ENCODE results near the gene PXK.

PXK gene

DNA sequence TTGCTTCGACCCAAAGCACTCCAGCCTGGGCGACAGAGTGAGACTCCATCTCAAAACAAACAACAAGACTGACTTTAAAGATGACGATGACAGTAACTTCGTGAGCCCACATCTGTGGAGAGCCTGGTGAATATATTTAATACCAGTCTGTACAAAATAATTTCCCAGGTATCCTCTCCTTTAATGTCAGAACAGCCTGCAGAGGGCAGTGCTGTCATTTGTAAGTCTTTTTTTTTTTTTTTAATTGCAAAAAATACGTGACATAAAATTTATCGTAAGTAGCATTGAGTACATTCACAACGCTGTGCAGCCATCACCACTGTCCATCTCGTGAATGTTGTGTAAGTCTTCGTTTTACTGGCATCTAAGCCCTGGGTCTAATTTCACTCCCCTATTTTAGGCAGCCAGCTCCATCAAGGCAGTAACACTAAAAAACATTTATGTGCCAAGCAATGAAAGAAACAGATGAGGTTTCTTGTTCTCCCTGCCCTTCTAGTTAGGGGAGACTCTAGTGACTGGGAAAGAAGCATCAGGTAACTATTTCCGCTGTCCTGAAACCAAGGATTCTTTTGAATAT, 25.0 kb upstream of the PXK start:
- peaks cover 41% of the 10 kb centered on the region for H3K4me1 Mint-ChIP-seq
- peaks cover 3% of the 10 kb centered on the region for H3K27me3 Mint-ChIP-seq
- peak overlapping the region; percentile 100 for H3K4me3 Mint-ChIP-seq
- H3K36me3 Mint-ChIP-seq, result peaks cover 7% of the 10 kb centered on the region
- no peaks in the 10 kb centered on the region for H3K9me3 Mint-ChIP-seq
- H3K27ac Mint-ChIP-seq, result peak overlapping the region; percentile 100

DNA sequence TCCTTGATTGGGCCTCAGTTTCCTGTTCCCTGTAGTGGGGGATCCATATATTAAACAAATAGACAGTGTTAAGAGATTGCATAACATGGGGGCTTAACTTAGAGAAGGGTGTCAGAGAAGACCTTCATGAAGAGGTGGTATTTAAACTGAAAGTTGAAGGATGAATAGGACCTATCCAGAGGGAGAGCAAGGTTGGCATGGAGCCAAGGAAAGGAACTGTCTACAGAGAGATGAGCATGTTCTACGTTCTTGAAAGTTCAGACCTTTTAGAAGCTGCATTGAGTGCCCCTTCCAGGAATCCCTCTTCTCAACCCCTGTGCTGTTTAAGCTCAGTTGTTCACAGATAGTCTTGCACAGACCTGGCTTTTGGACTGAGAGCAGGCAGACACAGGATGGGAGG, 24.0 kb upstream of the PXK start:
- H3K27ac Mint-ChIP-seq, result peak overlapping the region; percentile 51
- H3K9me3 Mint-ChIP-seq, result no peaks in the 10 kb centered on the region
- peaks cover 9% of the 10 kb centered on the region for H3K36me3 Mint-ChIP-seq
- H3K4me1 Mint-ChIP-seq, result peaks cover 47% of the 10 kb centered on the region
- H3K27me3 Mint-ChIP-seq, result no peaks in the 10 kb centered on the region
- H3K4me3 Mint-ChIP-seq, result peak overlapping the region; percentile 100

DNA sequence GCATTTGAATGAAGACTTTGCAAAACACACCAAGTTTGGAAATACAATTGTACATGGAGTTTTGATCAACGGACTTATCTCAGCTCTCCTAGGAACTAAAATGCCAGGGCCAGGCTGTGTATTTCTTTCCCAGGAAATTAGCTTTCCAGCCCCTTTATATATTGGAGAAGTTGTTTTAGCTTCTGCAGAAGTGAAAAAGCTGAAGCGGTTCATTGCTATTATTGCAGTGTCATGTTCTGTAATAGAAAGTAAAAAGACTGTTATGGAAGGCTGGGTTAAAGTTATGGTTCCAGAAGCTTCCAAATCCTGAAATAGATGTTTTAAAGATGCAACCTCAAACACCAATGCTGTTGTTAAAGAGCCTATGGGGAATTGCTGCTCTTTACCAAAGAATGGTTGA, 14.9 kb upstream of the PXK start:
- H3K4me1 Mint-ChIP-seq, result peaks cover 9% of the 10 kb centered on the region
- H3K27ac Mint-ChIP-seq, result no peak overlapping the region
- no peaks in the 10 kb centered on the region for H3K27me3 Mint-ChIP-seq
- no peak overlapping the region for H3K4me3 Mint-ChIP-seq
- H3K9me3 Mint-ChIP-seq, result no peaks in the 10 kb centered on the region
- H3K36me3 Mint-ChIP-seq, result peaks cover 7% of the 10 kb centered on the region

DNA sequence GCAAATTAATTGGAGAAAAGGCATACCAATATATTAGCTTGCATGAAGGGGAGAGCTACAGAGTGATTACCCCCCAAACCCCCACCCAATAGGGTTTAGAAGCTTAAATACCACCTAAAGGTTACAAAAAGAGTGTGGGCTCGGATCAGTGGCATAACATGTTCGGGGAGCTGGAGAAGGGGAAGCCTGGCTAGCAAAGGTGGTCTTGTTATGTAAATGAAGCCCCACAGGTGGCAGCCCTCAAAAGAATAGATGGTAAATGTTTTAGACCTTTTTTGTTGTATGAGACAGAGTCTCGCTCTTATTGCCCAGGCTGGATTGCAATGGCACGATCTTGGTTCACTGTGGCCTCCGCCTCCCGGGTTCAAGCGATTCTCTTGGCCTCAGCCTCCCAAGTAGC, 10.9 kb upstream of the PXK start:
- no peaks in the 10 kb centered on the region for H3K27me3 Mint-ChIP-seq
- H3K9me3 Mint-ChIP-seq, result no peaks in the 10 kb centered on the region
- peaks cover 37% of the 10 kb centered on the region for H3K4me1 Mint-ChIP-seq
- no peak overlapping the region for H3K27ac Mint-ChIP-seq
- no peaks in the 10 kb centered on the region for H3K36me3 Mint-ChIP-seq
- no peak overlapping the region for H3K4me3 Mint-ChIP-seq

- Mint-ChIP-seq H3K4me1 (peaks cover 37% of the 10 kb centered on the region), H3K36me3 (no peaks in the 10 kb centered on the region), H3K4me3 (no peak overlapping the region), H3K9me3 (no peaks in the 10 kb centered on the region), H3K27me3 (no peaks in the 10 kb centered on the region), H3K27ac (peak overlapping the region; percentile 32)
Observed at GRCh38 chr3:58322793-58323192, 9.9 kb upstream of the PXK start.

DNA sequence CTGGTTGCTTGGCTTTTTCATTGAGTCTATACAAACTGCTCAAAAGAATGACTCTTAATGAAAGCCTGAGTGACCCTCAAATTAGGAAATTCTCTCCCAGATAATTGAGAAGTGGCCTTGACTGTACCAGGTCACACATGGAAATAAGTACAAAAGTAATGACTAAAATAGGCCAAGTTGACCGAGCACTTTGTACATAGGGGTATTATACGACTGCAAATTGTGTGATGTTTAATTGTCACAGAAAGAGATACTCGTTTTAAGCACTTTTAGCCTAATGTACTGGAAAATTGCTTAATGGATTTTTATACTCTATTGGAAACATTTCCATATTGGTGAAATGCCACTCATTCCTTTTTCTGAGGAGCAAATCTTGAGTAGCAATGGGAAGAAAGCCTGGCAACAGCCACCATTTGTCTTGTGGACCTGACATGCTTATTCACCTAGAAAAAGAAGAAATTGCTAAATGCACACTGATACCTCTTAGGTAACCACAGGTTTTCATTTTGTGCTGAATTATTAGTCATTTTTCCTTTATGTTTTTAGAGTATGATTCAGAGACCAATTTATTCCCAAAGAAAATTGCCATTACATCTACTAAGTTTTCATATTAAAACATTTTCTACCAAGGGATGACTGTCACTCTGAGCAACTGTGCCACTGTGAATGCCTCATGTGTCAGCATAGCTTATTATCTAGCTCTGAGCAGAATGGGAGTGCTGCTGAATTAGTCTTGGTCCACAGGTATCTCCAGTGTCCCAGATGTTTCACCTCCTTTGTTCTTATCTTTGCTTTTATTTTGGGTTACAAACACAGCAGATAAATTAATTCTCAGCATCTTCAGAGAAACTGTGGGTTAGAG, 8.9 kb upstream of the PXK start:
- H3K27ac Mint-ChIP-seq, result peak overlapping the region; percentile 98
- peaks cover 37% of the 10 kb centered on the region for H3K4me1 Mint-ChIP-seq
- peak overlapping the region; percentile 53 for H3K4me3 Mint-ChIP-seq
- H3K27me3 Mint-ChIP-seq, result no peaks in the 10 kb centered on the region
- no peaks in the 10 kb centered on the region for H3K9me3 Mint-ChIP-seq
- no peaks in the 10 kb centered on the region for H3K36me3 Mint-ChIP-seq

DNA sequence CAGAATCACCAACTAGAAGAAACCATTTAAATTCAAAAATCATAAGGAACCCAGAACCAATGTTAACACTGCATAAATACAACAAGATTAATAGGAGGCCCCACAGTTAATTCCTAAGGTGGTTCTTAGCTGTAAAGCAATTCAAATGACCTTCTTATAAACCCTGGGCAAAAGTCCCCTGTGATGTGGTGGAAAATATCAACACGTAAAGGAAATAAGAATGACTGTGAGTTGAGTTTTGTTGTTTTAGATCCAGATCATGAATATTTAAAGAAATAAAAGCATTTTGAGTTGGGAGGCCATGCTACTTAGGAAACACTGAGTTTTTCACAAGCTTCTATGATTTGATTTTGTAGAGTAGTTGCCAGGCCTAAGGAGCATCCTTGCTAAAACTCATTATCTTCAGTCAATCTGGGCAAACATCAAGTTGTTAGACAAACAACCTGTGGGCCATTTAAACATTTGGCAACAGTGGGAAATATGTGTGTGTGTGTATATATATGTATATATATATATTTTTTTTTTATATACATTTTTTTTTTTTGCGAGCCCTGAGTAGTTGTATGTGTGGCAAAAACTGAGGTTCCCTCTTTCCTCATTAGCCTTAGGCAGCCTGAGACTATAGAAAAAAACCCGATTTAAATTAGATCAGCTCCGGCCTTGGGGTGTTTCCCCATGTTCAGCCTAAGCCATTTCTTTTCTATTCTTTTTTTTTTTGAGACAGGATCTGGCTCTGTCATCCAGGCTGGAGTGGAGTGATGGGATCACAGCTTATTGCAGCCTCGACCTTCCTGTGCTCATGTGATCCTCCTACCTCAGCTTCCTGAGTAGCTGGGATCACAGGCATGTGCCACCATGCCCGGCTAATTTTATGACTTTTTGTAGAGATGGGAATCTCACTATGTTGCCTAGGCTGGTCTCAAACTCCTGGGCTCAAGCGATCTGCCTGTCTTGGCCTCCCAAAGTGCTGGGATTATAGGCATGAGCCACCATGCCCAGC, 8.0 kb upstream of the PXK start:
- Mint-ChIP-seq H3K36me3 (no peaks in the 10 kb centered on the region), H3K4me3 (peak overlapping the region; percentile 53), H3K9me3 (no peaks in the 10 kb centered on the region), H3K27ac (peak overlapping the region; percentile 98), H3K27me3 (no peaks in the 10 kb centered on the region), H3K4me1 (peaks cover 39% of the 10 kb centered on the region)

DNA sequence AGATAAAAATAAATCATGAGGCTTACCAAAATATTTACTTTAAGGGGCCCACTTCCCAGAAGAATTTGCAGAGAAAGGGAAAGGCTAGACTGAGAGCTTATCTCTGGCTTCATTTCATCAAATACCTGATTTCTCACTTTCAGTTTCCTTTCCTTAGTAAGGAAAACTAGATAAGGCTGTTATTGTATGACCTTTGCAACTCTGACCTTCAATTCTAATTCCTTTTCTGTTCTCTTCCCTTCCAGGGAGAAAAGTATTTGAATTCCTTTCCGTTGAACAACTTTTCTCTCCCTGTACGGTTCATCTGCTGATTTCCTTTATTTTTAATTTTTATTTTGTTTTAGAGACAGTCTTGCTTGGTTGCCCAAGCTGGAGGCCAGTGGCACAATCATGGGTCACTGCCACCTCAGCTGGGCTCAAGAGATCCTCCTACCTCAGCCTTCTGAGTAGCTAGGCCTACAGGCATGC, 7.1 kb upstream of the PXK start:
- Mint-ChIP-seq H3K27me3 (no peaks in the 10 kb centered on the region), H3K36me3 (no peaks in the 10 kb centered on the region), H3K9me3 (no peaks in the 10 kb centered on the region), H3K4me3 (no peak overlapping the region), H3K27ac (peak overlapping the region; percentile 98), H3K4me1 (peaks cover 39% of the 10 kb centered on the region)

DNA sequence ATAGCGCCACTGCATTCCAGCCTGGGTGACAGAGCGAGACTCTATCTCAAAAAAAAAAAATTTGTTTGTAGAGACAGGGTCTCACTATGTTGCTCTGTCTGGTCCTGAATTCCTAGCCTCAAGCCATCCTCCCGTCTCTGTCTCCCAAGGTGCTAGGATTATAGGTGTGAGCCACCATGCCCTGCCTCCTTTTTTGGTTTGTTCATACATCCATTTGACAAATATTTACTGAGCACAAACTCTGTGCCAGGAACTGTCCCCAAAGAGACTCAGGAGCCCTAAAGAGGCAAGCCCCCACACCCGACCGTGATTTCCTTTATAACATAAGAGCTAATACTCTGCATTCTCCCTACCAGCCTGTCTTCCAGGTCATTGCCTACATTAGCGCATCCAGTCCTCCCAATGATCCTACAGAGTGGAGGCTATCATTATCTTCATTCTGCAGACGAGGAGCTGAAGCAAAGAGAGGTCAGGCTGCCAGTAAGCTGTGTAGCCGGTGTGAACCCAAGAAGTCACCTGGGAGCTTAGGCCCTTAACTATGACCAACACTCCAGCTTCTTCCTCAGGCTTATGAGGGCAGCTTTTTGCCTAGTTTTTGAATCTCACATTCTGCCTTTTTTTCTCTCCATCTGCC, 6.3 kb upstream of the PXK start:
- H3K4me3 Mint-ChIP-seq, result no peak overlapping the region
- peak overlapping the region; percentile 74 for H3K27ac Mint-ChIP-seq
- no peaks in the 10 kb centered on the region for H3K9me3 Mint-ChIP-seq
- no peaks in the 10 kb centered on the region for H3K27me3 Mint-ChIP-seq
- peaks cover 39% of the 10 kb centered on the region for H3K4me1 Mint-ChIP-seq
- no peaks in the 10 kb centered on the region for H3K36me3 Mint-ChIP-seq

- peak overlapping the region; percentile 70 for H3K27ac Mint-ChIP-seq
- no peaks in the 10 kb centered on the region for H3K36me3 Mint-ChIP-seq
- H3K4me3 Mint-ChIP-seq, result no peak overlapping the region
- H3K4me1 Mint-ChIP-seq, result peaks cover 38% of the 10 kb centered on the region
- no peaks in the 10 kb centered on the region for H3K9me3 Mint-ChIP-seq
- no peaks in the 10 kb centered on the region for H3K27me3 Mint-ChIP-seq
Observed at GRCh38 chr3:58329150-58329921, 3.4 kb upstream of the PXK start.

DNA sequence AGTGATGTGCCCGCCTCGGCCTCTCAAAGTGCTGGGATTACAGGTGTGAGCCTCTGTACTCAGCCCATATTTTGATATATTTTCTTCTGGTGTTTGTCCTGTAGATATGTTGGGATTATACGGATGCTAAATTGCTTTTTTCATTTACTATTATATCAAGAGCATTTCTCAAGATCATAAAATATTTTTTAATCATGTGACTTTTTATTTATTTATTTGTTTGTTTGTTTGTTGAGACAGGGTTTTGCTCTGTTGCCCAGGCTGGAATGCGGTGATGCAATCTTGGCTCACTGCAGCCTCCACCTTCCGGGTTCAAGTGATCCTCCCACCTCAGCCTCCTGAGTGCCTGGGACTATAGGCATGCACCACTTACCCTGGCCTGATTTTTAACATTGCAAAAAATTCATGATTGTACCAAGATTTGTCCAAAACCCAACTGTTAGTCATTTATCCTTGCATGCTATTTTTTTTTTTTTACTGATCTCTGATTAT, 2.7 kb upstream of the PXK start:
- Mint-ChIP-seq H3K27me3 (no peaks in the 10 kb centered on the region), H3K4me1 (peaks cover 38% of the 10 kb centered on the region), H3K36me3 (no peaks in the 10 kb centered on the region), H3K9me3 (no peaks in the 10 kb centered on the region), H3K27ac (no peak overlapping the region), H3K4me3 (no peak overlapping the region)

- peaks cover 42% of the 10 kb centered on the region for H3K4me1 Mint-ChIP-seq
- peak overlapping the region; percentile 88 for H3K27ac Mint-ChIP-seq
- no peaks in the 10 kb centered on the region for H3K9me3 Mint-ChIP-seq
- H3K27me3 Mint-ChIP-seq, result no peaks in the 10 kb centered on the region
- peaks cover 6% of the 10 kb centered on the region for H3K36me3 Mint-ChIP-seq
- peak overlapping the region; percentile 79 for H3K4me3 Mint-ChIP-seq
Observed at GRCh38 chr3:58331593-58332152, 1.0 kb upstream of the PXK start.

GRCh38 chr3:58333206-58334012, 717 bp downstream of the PXK start:
- peak overlapping the region; percentile 96 for H3K27ac Mint-ChIP-seq
- H3K27me3 Mint-ChIP-seq, result no peaks in the 10 kb centered on the region
- H3K4me3 Mint-ChIP-seq, result peak overlapping the region; percentile 95
- H3K4me1 Mint-ChIP-seq, result peaks cover 47% of the 10 kb centered on the region
- no peaks in the 10 kb centered on the region for H3K9me3 Mint-ChIP-seq
- peaks cover 7% of the 10 kb centered on the region for H3K36me3 Mint-ChIP-seq

DNA sequence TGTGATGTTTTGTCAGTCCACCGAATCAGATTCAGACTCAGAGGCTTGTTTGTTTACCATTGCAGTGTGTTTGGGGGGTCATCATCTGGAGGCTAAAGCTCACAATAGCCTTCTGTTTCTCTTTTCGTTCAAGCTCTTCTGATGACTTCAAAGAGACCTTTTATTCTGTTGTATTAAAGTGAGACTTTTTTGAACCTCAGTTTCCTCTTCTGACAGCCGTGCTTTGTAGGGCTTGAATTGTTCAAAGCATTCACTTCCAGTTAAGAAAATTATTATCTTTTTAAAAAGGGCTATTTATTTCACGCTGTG, 1.3 kb downstream of the PXK start:
- H3K4me3 Mint-ChIP-seq, result peak overlapping the region; percentile 95

More for the DNA sequence above, 1.3 kb downstream of the PXK start:
- Mint-ChIP-seq H3K36me3 (peaks cover 9% of the 10 kb centered on the region), H3K27me3 (no peaks in the 10 kb centered on the region), H3K9me3 (no peaks in the 10 kb centered on the region), H3K4me1 (peaks cover 48% of the 10 kb centered on the region), H3K27ac (no peak overlapping the region)
